HAP-1 (cell line): ENCODE measurements around the gene GAA.

Experiments
- DNase-seq, 2 experiments: peaks; one replicate each; pipeline ENCODE4 v3.0.0-alpha.2; 2016 to 2020; ENCODE audit warnings: low spot score in 2 of 2
- H3K27me3 ChIP-seq: fragments of 250-450 bp; sonication (Bioruptor Pico); 2 replicates; pipeline ENCODE4 v1.5.1; 2020; ENCODE audit warnings: low read depth, mild to moderate bottlenecking, moderate library complexity
- H3K36me3 ChIP-seq: fragments of 250-450 bp; sonication (Bioruptor Pico); replicated peaks from 2 replicates; pipeline ENCODE4 v1.5.1; 2020; ENCODE audit warnings: mild to moderate bottlenecking
- H3K4me1 ChIP-seq: fragments of 250-450 bp; sonication (Bioruptor Pico); 2 replicates; pipeline ENCODE4 v1.5.1; 2020; ENCODE audit warnings: mild to moderate bottlenecking
- H3K4me3 ChIP-seq: fragments of 250-450 bp; sonication (Bioruptor Pico); 2 replicates; pipeline ENCODE4 v1.5.1; 2020; ENCODE audit warnings: mild to moderate bottlenecking, moderate library complexity
- H3K9me3 ChIP-seq: fragments of 250-450 bp; sonication (Bioruptor Pico); 2 replicates; pipeline ENCODE4 v1.5.1; 2020; ENCODE audit warnings: mild to moderate bottlenecking, moderate library complexity
- in situ Hi-C: fragments of 300-500 bp; cut with MboI; formaldehyde crosslinking; loops from 3 replicates; pipeline ENCODE4 v1.14.3; 2020; ENCODE audit warnings: low sequenced_read_pairs, inconsistent platforms, mixed read lengths

Gene GAA

DNA sequence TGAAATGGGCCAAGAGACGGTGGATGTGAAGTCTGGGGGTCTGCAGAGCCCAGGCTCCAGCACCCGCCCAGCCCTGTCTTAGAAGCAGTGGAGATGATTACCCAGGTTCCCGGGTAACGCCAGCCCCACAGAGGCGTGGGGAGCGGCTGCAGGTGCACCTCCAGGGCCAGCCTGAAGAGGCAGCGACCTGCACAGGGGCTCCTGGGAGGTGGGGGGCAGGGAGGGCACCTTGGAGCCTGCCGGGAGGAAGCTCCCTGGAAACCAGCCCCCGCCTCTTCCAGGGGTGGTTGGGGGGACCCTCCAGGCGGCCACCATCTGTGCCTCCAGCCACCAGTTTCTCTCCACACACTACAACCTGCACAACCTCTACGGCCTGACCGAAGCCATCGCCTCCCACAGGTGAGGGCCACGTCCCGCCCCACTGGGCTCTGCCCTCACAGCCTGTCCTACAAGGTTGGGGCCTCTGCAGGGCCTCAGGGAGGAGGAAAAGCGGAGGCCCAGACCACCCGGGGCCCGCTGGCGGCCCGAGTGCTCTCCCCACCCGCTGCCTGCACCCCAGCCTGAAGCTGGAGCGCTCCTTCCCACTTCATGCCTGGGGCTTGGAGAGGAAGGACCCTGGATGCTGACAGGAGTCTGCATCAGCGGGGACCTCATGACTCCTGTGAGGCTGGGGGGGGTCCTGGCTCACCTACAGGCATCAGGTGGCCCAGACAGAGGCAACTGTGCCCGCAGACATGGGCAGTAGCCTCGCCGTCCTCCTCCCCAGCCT is 10.5 kb downstream of the GAA start:
- Histone ChIP-seq H3K36me3 (no peaks in the 10 kb centered on the region), H3K9me3 (peaks cover 6% of the 10 kb centered on the region; the same call in 1 of the 2 replicates), H3K27me3 (no peaks in the 10 kb centered on the region), H3K4me1 (no peaks in the 10 kb centered on the region), H3K4me3 (no peak overlapping the region)
- no peak for DNase-seq
- in situ Hi-C loops: no loop called here

DNA sequence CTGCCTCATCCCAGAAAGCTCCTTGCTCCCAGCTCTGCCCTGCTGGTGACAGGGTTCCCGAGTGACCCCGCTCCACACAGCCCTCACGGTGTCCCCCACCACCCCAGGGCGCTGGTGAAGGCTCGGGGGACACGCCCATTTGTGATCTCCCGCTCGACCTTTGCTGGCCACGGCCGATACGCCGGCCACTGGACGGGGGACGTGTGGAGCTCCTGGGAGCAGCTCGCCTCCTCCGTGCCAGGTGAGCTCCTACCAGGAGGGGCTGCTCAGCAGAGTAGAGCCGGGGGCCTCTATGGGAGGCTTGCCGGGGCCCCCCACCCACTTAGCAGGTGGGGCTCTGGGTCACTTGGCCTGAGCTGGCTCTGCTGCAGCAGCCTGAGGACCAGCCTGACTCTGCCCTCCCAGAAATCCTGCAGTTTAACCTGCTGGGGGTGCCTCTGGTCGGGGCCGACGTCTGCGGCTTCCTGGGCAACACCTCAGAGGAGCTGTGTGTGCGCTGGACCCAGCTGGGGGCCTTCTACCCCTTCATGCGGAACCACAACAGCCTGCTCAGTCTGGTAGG is 11.2 kb downstream of the GAA start:
- Histone ChIP-seq H3K27me3 (no peaks in the 10 kb centered on the region), H3K9me3 (peaks cover 6% of the 10 kb centered on the region; the same call in 1 of the 2 replicates), H3K4me1 (no peaks in the 10 kb centered on the region), H3K4me3 (no peak overlapping the region), H3K36me3 (no peaks in the 10 kb centered on the region)
- in situ Hi-C loops: no loop called here
- no peak for DNase-seq

DNA sequence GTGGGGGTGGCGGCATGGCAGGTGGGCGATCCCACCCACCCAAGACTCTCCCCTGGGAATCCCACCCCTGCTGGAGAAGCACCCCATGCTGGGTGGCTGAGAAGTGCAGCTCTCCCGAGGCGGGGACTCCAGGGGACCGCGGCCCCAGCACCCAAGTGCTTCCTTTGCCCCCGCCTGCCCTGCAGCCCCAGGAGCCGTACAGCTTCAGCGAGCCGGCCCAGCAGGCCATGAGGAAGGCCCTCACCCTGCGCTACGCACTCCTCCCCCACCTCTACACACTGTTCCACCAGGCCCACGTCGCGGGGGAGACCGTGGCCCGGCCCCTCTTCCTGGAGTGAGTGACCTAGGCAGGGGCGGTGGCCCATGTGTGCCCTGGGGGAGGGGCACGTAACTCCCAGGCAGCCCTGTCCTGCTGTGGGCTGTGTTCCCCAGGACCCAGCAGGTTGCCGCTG is 11.7 kb downstream of the GAA start:
- Histone ChIP-seq H3K4me3 (no peak overlapping the region), H3K36me3 (no peaks in the 10 kb centered on the region), H3K4me1 (no peaks in the 10 kb centered on the region), H3K27me3 (no peaks in the 10 kb centered on the region), H3K9me3 (peaks cover 6% of the 10 kb centered on the region; the same call in 1 of the 2 replicates)
- no peak for DNase-seq
- in situ Hi-C loops: no loop called here

DNA sequence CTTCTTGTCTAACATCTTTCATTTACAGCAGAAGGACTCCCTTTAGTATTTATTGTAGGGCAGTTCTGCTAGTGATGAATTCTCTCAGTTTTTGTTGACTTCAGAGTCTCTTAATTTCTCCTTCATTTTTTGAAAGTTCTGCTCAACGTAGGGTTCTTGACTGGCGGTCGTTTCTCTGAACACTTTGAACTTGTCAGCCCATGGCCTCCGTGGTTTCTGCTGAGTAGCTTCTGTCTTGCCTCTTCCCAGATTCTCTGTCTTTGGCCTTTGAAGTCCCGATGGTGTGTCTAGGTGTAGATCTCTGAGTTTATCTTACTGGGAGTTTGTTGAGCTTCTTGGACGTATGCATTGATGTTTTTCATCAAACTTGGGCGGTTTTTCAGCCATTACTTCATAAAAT is 13.4 kb downstream of the GAA start:
- Histone ChIP-seq H3K36me3 (no peaks in the 10 kb centered on the region), H3K27me3 (no peaks in the 10 kb centered on the region), H3K4me1 (no peaks in the 10 kb centered on the region), H3K9me3 (peaks cover 6% of the 10 kb centered on the region; the same call in 1 of the 2 replicates), H3K4me3 (no peak overlapping the region)
- no peak for DNase-seq
- in situ Hi-C loops: no loop called here

DNA sequence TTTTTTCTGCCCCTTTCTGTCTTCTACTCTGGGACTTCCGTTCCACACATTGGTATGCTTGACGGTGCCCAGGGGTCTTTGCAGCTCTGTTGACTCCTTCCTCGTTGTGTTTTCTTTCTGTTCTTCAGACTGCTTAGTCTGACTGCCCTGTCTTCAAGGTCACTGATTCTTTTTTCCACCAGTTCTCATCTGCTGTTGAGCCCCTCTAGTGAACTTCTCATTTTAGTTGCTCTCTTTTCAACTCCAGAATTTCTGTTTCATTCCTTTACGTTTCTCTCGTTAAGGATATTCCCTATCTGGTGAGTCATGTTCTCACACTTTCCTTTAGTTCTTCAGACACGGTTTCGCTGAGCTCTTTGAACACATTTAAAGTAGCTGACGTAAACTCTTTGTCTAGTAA is 13.8 kb downstream of the GAA start:
- H3K4me3 ChIP-seq: no peak overlapping the region
- DNase-seq: no peak
- in situ Hi-C loops: no loop called here
- H3K27me3 ChIP-seq: no peaks in the 10 kb centered on the region
- H3K4me1 ChIP-seq: no peaks in the 10 kb centered on the region
- no peaks in the 10 kb centered on the region for H3K36me3 ChIP-seq
- peaks cover 6% of the 10 kb centered on the region; the same call in 1 of the 2 replicates for H3K9me3 ChIP-seq

DNA sequence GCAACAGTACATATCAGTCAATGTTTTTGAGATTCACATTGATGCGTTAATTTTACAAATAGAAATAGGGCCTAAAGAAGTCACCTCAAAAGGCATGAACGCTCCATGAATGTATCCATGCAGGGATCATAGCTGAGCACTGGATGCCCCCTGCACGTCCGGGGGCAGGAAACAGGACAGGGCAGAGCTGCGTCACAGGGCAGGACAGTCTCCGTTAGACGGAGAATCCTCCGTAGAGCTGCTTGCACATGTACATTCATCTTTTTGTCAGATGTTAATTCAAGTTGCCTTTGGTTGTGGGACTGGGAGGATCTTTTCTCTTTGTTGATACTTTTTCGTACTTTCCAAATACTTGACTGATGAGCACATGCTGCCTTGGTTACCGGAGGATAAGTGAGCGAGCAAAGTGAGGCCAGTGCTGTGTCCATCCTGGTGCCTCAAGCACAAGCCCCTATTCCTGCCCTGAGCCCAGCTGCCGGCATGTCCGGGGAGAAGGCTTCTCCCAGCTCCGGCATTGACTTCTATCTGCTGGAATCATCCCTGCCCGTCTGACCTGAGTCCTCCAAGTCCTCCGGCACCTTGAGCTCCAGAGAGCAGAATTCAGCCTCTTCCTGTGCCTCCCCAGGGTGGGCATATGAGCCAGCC is 15.0 kb downstream of the GAA start:
- in situ Hi-C loops: no loop called here
- no peaks in the 10 kb centered on the region for H3K27me3 ChIP-seq
- H3K9me3 ChIP-seq: peaks cover 6% of the 10 kb centered on the region; the same call in 1 of the 2 replicates
- no peak for DNase-seq
- H3K4me1 ChIP-seq: no peaks in the 10 kb centered on the region
- no peaks in the 10 kb centered on the region for H3K36me3 ChIP-seq
- no peak overlapping the region for H3K4me3 ChIP-seq

DNA sequence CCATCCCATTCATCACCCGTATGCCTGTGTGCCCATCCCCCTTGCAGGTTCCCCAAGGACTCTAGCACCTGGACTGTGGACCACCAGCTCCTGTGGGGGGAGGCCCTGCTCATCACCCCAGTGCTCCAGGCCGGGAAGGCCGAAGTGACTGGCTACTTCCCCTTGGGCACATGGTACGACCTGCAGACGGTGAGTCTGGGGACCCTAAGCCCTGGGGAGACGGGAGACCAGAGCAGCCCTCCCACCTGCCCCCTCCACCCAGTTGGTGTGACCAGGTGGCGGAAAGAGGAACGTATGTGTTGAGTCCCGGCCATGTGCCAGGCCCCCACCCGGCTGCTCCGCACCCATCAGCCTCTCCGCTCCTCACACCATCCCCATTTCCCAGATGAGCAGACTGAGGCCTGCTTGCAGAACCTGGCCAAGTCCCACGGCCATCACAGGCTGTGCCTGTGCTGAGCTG is 15.6 kb downstream of the GAA start:
- Histone ChIP-seq H3K36me3 (no peaks in the 10 kb centered on the region), H3K4me1 (no peaks in the 10 kb centered on the region)

DNA sequence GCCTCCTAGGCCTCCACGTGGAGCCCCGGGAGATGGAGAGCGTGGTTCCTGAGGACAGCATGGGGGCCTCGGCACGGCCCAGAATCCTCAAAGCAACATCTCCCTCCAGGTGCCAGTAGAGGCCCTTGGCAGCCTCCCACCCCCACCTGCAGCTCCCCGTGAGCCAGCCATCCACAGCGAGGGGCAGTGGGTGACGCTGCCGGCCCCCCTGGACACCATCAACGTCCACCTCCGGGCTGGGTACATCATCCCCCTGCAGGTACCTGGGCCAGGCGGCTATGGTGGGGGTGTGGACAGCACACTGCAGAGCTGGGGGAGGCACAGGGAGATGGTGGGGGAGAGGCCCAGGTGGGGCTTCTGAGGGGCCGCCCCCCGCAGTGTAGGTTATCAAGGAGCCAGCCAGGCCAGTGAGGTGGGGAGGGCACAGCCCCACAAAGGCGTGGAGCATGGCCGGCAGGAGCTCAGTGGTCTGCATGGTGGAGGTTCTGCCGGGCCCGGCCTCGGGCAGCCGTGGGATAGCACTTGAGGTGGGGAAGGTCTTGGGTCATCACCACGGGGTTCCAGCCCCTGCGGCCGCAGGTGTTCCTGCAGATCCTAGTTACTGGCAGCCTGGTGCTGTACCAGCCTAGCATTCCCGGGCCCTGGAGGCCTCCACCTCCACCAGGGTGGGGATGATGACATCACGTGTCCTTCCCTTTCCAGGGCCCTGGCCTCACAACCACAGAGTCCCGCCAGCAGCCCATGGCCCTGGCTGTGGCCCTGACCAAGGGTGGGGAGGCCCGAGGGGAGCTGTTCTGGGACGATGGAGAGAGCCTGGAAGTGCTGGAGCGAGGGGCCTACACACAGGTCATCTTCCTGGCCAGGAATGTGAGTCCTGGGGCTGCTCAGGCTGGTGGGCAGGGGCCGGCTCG is 16.4 kb downstream of the GAA start:
- in situ Hi-C loops: no loop called here
- H3K27me3 ChIP-seq: no peaks in the 10 kb centered on the region
- H3K36me3 ChIP-seq: no peaks in the 10 kb centered on the region
- no peaks in the 10 kb centered on the region for H3K4me1 ChIP-seq
- H3K4me3 ChIP-seq: no peak overlapping the region
- DNase-seq: no peak
- H3K9me3 ChIP-seq: peaks cover 6% of the 10 kb centered on the region; the same call in 1 of the 2 replicates

More for the DNA sequence above, 15.6 kb downstream of the GAA start:
- Histone ChIP-seq H3K4me3 (no peak overlapping the region), H3K27me3 (no peaks in the 10 kb centered on the region), H3K9me3 (peaks cover 6% of the 10 kb centered on the region; the same call in 1 of the 2 replicates)
- in situ Hi-C loops: no loop called here
- DNase-seq: no peak

DNA sequence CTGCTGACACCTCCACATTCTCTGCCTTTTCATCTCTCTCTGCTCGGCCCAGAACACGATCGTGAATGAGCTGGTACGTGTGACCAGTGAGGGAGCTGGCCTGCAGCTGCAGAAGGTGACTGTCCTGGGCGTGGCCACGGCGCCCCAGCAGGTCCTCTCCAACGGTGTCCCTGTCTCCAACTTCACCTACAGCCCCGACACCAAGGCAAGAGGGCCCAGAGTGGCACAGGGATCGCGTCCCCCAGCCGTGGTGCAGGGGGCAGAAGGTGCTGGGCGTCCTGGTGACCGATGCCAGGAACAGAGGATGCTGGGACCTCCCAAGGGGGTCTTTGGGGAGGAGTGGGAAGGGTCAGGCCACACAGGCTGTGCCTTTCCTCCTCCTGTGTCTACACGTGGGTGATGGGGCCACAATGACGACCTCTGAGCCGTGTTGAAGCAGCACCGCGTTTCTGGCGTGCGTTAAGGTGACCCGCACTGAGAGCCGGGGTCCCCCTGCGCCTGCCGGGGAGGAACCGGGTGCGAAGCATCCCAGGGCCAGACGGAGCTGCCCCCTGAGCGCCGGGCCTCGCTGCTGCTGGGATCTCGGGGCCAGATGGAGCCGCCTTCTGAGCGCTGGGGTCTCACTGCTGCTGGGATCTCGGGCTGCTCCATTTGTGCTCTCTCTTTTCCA is 17.4 kb downstream of the GAA start:
- Histone ChIP-seq H3K27me3 (no peaks in the 10 kb centered on the region), H3K4me3 (no peak overlapping the region), H3K36me3 (no peaks in the 10 kb centered on the region), H3K9me3 (peaks cover 6% of the 10 kb centered on the region; the same call in 1 of the 2 replicates), H3K4me1 (no peaks in the 10 kb centered on the region)
- in situ Hi-C loops: no loop called here
- DNase-seq: no peak

DNA sequence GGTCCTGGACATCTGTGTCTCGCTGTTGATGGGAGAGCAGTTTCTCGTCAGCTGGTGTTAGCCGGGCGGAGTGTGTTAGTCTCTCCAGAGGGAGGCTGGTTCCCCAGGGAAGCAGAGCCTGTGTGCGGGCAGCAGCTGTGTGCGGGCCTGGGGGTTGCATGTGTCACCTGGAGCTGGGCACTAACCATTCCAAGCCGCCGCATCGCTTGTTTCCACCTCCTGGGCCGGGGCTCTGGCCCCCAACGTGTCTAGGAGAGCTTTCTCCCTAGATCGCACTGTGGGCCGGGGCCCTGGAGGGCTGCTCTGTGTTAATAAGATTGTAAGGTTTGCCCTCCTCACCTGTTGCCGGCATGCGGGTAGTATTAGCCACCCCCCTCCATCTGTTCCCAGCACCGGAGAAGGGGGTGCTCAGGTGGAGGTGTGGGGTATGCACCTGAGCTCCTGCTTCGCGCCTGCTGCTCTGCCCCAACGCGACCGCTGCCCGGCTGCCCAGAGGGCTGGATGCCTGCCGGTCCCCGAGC is 17.9 kb downstream of the GAA start:
- H3K4me3 ChIP-seq: no peak overlapping the region
- H3K27me3 ChIP-seq: no peaks in the 10 kb centered on the region
- H3K9me3 ChIP-seq: peaks cover 6% of the 10 kb centered on the region; the same call in 1 of the 2 replicates
- H3K4me1 ChIP-seq: peaks cover 3% of the 10 kb centered on the region
- in situ Hi-C loops: no loop called here
- no peak for DNase-seq
- H3K36me3 ChIP-seq: no peaks in the 10 kb centered on the region

DNA sequence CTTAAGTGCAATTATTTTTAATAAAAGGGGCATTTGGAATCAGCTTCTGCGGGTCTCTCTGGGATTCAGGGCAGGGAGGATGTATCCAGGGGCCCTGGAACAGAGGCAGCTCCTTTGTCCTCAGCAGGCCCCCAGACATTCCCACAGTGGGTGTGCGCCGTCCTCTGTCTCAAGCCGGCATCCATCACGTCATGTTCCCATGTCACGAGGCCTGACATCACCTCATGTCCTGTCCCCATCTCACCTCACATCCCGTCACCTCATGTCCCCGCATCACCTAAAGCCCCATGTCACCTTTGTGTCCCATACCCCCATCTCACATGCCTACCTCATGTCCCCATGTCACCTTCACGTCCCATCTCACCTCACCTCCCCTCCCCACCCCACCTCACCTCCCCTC is 18.5 kb downstream of the GAA start:
- no peak for DNase-seq
- in situ Hi-C loops: no loop called here
- Histone ChIP-seq H3K36me3 (no peaks in the 10 kb centered on the region), H3K4me1 (peaks cover 4% of the 10 kb centered on the region), H3K27me3 (no peaks in the 10 kb centered on the region), H3K4me3 (no peak overlapping the region), H3K9me3 (peaks cover 6% of the 10 kb centered on the region; the same call in 1 of the 2 replicates)

DNA sequence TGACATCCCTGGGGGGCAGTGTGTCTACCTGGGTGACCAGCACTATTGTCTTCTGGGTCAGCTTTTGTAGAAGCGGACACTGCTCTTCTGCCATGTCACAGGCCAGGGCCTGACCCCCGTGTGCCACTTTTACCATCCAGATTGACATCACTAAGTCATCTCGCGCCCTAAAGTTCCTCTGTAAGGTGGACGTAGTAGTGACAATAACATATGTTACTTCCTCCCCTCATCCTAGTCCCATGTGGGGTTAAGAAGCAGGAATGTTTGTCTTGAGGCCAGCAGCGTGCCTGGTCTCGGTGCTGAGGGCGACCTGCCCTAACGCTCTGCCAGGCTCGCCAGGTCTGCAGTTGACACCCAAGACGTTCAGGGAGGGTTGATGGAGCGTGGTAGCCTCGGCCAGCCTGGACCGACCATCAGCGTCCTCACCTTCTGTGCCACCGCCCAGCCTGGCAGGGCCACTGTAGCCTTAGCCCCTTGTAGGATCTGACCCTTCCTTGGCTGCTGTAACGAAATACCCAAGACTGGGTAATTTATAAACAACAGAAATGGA is 20.7 kb downstream of the GAA start:
- no peak for DNase-seq
- in situ Hi-C loops: no loop called here
- Histone ChIP-seq H3K27me3 (no peaks in the 10 kb centered on the region), H3K4me1 (peaks cover 4% of the 10 kb centered on the region), H3K4me3 (no peak overlapping the region), H3K9me3 (no peaks in the 10 kb centered on the region), H3K36me3 (no peaks in the 10 kb centered on the region)
